Measurements from ENCODE around the gene ELF5. TPM values are rescaled to one million over a fixed set of nuclear protein-coding genes. Genes with fewer than 3 reads are reported as not detected.
A peak's percentile ranks its signal among the peaks of the same experiment; 100 is the strongest.

The ELF5 gene
- total and polyA plus RNA-seq, 2 of the 13 experiments (the other 11 are each of a cell fraction or from before 2014, with no cell fraction given): 0.51 to 2.6 TPM

DNA sequence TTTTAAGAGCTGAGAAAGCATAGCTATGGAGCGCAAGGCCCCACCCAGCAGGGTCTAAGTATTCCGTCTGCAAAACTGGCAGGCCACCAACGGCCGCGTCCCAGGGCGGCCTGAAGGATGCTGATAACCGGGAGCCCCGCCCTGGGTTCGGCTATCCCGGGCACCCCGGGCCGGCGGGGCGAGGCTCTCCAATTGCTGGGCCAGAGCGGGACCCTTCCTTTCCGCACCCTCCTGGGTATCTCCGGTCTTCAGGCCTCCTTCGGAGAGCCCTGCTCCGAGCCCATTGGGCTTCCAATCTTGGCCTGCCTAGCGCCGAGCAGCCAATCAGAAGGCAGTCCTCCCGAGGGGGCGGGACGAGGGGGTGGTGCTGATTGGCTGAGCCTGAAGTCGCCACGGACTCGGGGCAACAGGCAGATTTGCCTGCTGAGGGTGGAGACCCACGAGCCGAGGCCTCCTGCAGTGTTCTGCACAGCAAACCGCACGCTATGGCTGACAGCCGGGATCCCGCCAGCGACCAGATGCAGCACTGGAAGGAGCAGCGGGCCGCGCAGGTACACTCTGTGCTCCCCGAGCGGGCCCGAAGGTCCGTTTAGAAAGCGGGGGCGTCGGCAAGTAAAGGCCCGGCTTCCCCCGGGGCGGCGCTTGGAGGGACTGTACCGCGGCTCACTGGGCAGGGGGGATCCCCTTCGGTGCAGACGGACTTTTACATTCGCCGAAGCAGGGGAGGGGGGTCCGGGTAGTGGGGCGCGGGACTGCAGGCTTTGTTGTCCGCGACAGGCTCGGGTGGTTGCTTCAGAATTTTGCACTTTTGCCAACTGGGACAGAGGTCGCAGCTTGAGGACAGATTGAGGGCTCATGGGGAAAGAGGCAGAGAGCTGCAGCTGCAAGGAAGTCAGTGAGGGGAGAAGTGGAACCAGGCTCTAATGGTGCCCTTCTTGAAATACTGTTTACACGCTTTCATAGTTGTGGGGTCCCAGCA is 74.8 kb downstream of the ELF5 start, which contains the start of gene CAT (continued):
- TF ChIP-seq SIX4 (CRISPR knock-in tag; IDR thresholded peaks at IDR 0.05) (no peak; the same call in 1 of the 2 replicates), SPEN (CRISPR knock-in tag; IDR thresholded peaks at IDR 0.05; ENCODE audit: low read depth) (peak; percentile 50; the same call in 1 of the 2 replicates), NR1H2 (CRISPR knock-in tag; IDR thresholded peaks at IDR 0.05; ENCODE audit: borderline replicate concordance, low read depth) (no peak), ZKSCAN8 (CRISPR knock-in tag; IDR thresholded peaks at IDR 0.05; ENCODE audit: borderline replicate concordance) (no peak), CBFB (CRISPR knock-in tag; IDR thresholded peaks at IDR 0.05) (peak; percentile 28; the same call in 1 of the 2 replicates), NR3C1 (CRISPR knock-in tag; IDR thresholded peaks at IDR 0.05) (no peak), ZNF337 (CRISPR knock-in tag; IDR thresholded peaks at IDR 0.05; ENCODE audit: borderline replicate concordance, low read depth) (0 out of 2 replicates have a peak, but pooled peaks have one; percentile 17), KDM5A (IDR thresholded peaks at IDR 0.05; ENCODE audit: borderline replicate concordance, low read length) (peak; percentile 63; the same call in 1 of the 2 replicates), JARID2 (CRISPR knock-in tag; IDR thresholded peaks at IDR 0.05; ENCODE audit: insufficient replicate concordance) (no peak), ZNF121 (CRISPR knock-in tag; IDR thresholded peaks at IDR 0.05) (0 out of 2 replicates have a peak, but pooled peaks have one; percentile 22), ZNF549 (CRISPR knock-in tag; IDR thresholded peaks at IDR 0.05) (no peak), ZNF253 (CRISPR knock-in tag; IDR thresholded peaks at IDR 0.05; ENCODE audit: borderline replicate concordance) (no peak), ZBTB20 (CRISPR knock-in tag; IDR thresholded peaks at IDR 0.05; ENCODE audit: borderline replicate concordance, low read depth) (peak; percentile 88; the same call in 1 of the 2 replicates), ATF3 (CRISPR knock-in tag; IDR thresholded peaks at IDR 0.05) (peak; percentile 10; the same call in 1 of the 2 replicates), HES4 (CRISPR knock-in tag; IDR thresholded peaks at IDR 0.05; ENCODE audit: borderline replicate concordance) (no peak), SNAI1 (CRISPR knock-in tag; IDR thresholded peaks at IDR 0.05; ENCODE audit: borderline replicate concordance) (peak; percentile 91; the same call in 1 of the 2 replicates), NFIB (CRISPR knock-in tag; IDR thresholded peaks at IDR 0.05; ENCODE audit: borderline replicate concordance) (no peak), PREB (CRISPR knock-in tag; IDR thresholded peaks at IDR 0.05) (no peak), ZNF878 (CRISPR knock-in tag; IDR thresholded peaks at IDR 0.05) (no peak), U2AF1 (optimal IDR thresholded peaks at IDR 0.05; ENCODE audit: low read depth, low read length) (peak; percentile 81), ONECUT2 (CRISPR knock-in tag; IDR thresholded peaks at IDR 0.05) (no peak), ZSCAN21 (CRISPR knock-in tag; IDR thresholded peaks at IDR 0.05; ENCODE audit: borderline replicate concordance) (peak; percentile 85; the same call in 1 of the 2 replicates)
- TF ChIP-seq, protein P1, sequence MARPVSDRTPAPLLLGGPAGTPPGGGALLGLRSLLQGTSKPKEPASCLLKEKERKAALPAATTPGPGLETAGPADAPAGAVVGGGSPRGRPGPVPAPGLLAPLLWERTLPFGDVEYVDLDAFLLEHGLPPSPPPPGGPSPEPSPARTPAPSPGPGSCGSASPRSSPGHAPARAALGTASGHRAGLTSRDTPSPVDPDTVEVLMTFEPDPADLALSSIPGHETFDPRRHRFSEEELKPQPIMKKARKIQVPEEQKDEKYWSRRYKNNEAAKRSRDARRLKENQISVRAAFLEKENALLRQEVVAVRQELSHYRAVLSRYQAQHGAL (CRISPR knock-in tag; IDR thresholded peaks at IDR 0.05; ENCODE audit: not compliant biosample characterization): peak; percentile 35
- TF ChIP-seq, protein P2, sequence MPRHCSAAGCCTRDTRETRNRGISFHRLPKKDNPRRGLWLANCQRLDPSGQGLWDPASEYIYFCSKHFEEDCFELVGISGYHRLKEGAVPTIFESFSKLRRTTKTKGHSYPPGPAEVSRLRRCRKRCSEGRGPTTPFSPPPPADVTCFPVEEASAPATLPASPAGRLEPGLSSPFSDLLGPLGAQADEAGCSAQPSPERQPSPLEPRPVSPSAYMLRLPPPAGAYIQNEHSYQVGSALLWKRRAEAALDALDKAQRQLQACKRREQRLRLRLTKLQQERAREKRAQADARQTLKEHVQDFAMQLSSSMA (CRISPR knock-in tag; IDR thresholded peaks at IDR 0.05): no peak
- TF ChIP-seq, protein P3, sequence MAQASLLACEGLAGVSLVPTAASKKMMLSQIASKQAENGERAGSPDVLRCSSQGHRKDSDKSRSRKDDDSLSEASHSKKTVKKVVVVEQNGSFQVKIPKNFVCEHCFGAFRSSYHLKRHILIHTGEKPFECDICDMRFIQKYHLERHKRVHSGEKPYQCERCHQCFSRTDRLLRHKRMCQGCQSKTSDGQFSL (CRISPR knock-in tag; IDR thresholded peaks at IDR 0.05): 0 out of 2 replicates have a peak, but pooled peaks have one; percentile 26

All from HepG2 (cell line).